Measurements from ENCODE around the gene MYO1E.

DNA sequence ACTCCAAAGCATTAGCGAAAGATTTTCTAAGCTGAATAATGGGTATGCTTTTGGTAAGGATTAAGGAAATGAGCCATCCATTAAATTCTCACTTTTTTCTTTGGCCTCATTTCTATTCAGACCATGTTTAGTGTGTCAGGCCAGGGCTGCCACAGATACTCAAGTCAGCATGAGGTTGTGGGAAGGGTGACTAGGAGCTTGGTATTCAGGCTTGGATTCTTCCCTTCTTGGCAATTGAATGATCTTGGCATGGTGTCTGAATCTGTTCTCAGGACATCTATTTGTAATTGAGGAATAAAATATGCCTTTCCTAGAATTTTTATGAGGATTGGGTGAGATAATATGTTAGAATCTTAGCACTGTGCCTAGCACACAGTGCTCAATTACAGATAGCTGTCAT lies 256.5 kb downstream of the MYO1E start:
- no peak for TF ChIP-seq TARDBP (IDR thresholded peaks at IDR 0.05)
- no peak for TF ChIP-seq FOXK2 (IDR thresholded peaks at IDR 0.05)
- no peak for TF ChIP-seq SP1 (IDR thresholded peaks at IDR 0.05)
- no peak for TF ChIP-seq SUZ12 (IDR thresholded peaks at IDR 0.05)
- no peak for TF ChIP-seq FOXM1 (IDR thresholded peaks at IDR 0.05; ENCODE audit: borderline replicate concordance)

Measured in HEK293T (cell line).